ENCODE data around the gene NR1D1.

DNA sequence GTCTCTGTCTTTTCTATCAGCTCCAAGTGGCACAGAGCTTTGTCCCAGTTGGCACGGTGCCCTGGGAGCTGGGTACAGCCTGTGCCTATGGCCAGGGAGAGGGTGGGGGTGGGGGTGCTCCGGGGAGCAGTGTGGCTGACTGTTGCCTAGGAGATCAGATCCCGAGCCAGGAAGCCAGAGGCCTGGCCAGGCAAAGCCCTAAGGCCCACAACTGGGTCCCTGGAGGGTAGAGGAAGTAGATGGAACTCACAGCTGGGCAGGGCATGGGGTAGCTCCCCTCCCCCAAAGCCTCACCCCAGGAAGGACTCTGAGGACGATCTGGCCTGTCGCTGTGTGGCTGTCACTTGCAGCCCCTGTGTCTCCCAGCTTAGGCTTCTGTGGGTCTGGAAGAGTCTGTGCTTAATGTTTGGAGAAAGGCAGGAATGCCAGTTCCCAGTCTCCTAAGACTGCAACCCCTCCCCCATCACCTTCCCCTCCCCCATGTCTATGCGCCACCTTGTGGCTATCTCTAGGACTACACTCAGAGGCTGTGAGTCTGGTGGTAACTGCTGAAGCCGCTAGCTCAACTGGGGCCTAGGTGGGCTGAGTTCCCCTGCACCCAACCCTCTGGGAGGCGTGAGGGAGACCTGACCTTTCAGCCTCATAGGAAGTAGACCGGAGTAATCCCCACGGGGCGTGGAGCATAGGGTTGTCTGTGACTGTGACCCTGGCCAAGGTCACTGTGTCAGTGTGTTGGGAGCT is 25.0 kb downstream of the NR1D1 start:
- TF ChIP-seq GATA2 (IDR thresholded peaks at IDR 0.05; ENCODE audit: low read depth, low read length), result no peak
- TF ChIP-seq GATA3 (IDR thresholded peaks at IDR 0.05; ENCODE audit: low read depth, low read length), result no peak

All from SH-SY5Y (cell line).